ENCODE data around the gene HDAC3.

HDAC3 gene

GRCh38 chr5:141605523-141606277 lies 30.9 kb downstream of the HDAC3 start:
- peak; percentile 51 for DNase-seq (ENCODE audit: low spot score)
- FAIRE-seq: no peak

GRCh38 chr5:141603923-141604717 lies 32.5 kb downstream of the HDAC3 start:
- FAIRE-seq (peak; percentile 58), DNase-seq (ENCODE audit: low spot score) (peak; percentile 87)

GRCh38 chr5:141602606-141603005 lies 34.0 kb downstream of the HDAC3 start:
- DNase-seq (ENCODE audit: low spot score) (no peak), FAIRE-seq (no peak)

- FAIRE-seq (peak; percentile 32), DNase-seq (ENCODE audit: low spot score) (no peak)
Measured at GRCh38 chr5:141598391-141599345, 38.0 kb downstream of the HDAC3 start.

- no peak for DNase-seq (ENCODE audit: low spot score)
- FAIRE-seq: no peak
Measured at GRCh38 chr5:141597814-141598213, 38.8 kb downstream of the HDAC3 start.

- FAIRE-seq (no peak), DNase-seq (ENCODE audit: low spot score) (no peak)
Measured at GRCh38 chr5:141597394-141597793, 39.3 kb downstream of the HDAC3 start.

- FAIRE-seq: no peak
- DNase-seq (ENCODE audit: low spot score): no peak
Measured at GRCh38 chr5:141596867-141597266, 39.8 kb downstream of the HDAC3 start.

- FAIRE-seq: no peak
- no peak for DNase-seq (ENCODE audit: low spot score)
Measured at GRCh38 chr5:141590127-141590526, 46.5 kb downstream of the HDAC3 start.

- FAIRE-seq (no peak), DNase-seq (ENCODE audit: low spot score) (no peak)
Measured at GRCh38 chr5:141586246-141586645, 50.4 kb downstream of the HDAC3 start.

GRCh38 chr5:141585594-141585993 lies 51.1 kb downstream of the HDAC3 start:
- DNase-seq (ENCODE audit: low spot score) (no peak), FAIRE-seq (no peak)

- FAIRE-seq (no peak), DNase-seq (ENCODE audit: low spot score) (no peak)
Measured at GRCh38 chr5:141574122-141574510, 62.5 kb downstream of the HDAC3 start.

GRCh38 chr5:141573489-141574121 lies 63.0 kb downstream of the HDAC3 start:
- DNase-seq (ENCODE audit: low spot score) (no peak), FAIRE-seq (no peak)
